ENCODE results near the gene LASP1. TPM values are rescaled to one million over a fixed set of nuclear protein-coding genes. Genes with fewer than 3 reads are reported as not detected.

The LASP1 gene
- total RNA-seq: 100 to 1,000 TPM; 268 to 276 TPM

- H3K4me3 Mint-ChIP-seq: peak within 1 kb of the TSS; percentile 99
Observed at GRCh38 chr17:38869526-38870258, at the start of gene LASP1. TSS of gene LASP1 (plus strand) at chr17:38870058. CDS start at chr17:38870190, 132 bp downstream.

GRCh38 chr17:38824899-38825761, 44.7 kb upstream of the LASP1 start, which contains the start of gene CWC25:
TSS of gene CWC25 (minus strand) at chr17:38825321. CDS start at chr17:38825183, 138 bp downstream.
- Mint-ChIP-seq H3K36me3 (ENCODE audit: low read depth) (peaks cover 28% of the 10 kb centered on the region), H3K9me3 (ENCODE audit: insufficient read depth) (no peaks in the 10 kb centered on the region), H3K4me3 (peak within 1 kb of the TSS; percentile 100), H3K27ac (peak within 1 kb of the TSS; percentile 97), H3K27me3 (ENCODE audit: low read depth) (no peaks in the 10 kb centered on the region), H3K4me1 (ENCODE audit: low read depth) (peaks cover 35% of the 10 kb centered on the region)
- CTCF ChIA-PET: interaction anchor here (0.7 to 1.3 kb wide), 5 partner anchors 28 to 349 kb away, joined by 3 to 5 read pairs (median 4); partner anchors contain the start of gene LASP1
- POLR2A ChIA-PET: interaction anchor here (0.6 to 3.0 kb wide), 12 partner anchors 13 to 328 kb away, joined by 3 to 45 read pairs (median 4); partner anchors contain the start of genes LASP1, MLLT6, PSMB3 and RPL23
- DNase-seq (peak; percentile 96), ATAC-seq (peak; percentile 82)

More at GRCh38 chr17:38869526-38870258, at the start of gene LASP1:
- Mint-ChIP-seq H3K9me3 (ENCODE audit: insufficient read depth) (no peaks in the 10 kb centered on the region), H3K4me1 (ENCODE audit: low read depth) (peaks cover 50% of the 10 kb centered on the region), H3K27ac (peak within 1 kb of the TSS; percentile 95), H3K27me3 (ENCODE audit: low read depth) (no peaks in the 10 kb centered on the region), H3K36me3 (ENCODE audit: low read depth) (peaks cover 37% of the 10 kb centered on the region)
- ATAC-seq (peak; percentile 71), DNase-seq (peak; percentile 92)
- POLR2A ChIA-PET: interaction anchor here (0.6 to 5.9 kb wide), 21 partner anchors 8 to 330 kb away, joined by 3 to 113 read pairs (median 4); partner anchors contain the start of genes CWC25, FBXO47, LASP1NB and RPL19
- CTCF ChIA-PET: interaction anchor here (0.5 to 8.3 kb wide), 18 partner anchors 11 to 375 kb away, joined by 3 to 82 read pairs (median 5); partner anchors contain the start of genes PLXDC1, PSMB3 and RPL23

GRCh38 chr17:38825762-38826247, 44.1 kb upstream of the LASP1 start:
- peak overlapping the region; percentile 100 for H3K4me3 Mint-ChIP-seq
- H3K9me3 Mint-ChIP-seq (ENCODE audit: insufficient read depth): no peaks in the 10 kb centered on the region
- peak overlapping the region; percentile 97 for H3K27ac Mint-ChIP-seq
- POLR2A ChIA-PET: interaction anchor here (0.7 to 3.0 kb wide), 10 partner anchors 14 to 121 kb away, joined by 3 to 45 read pairs (median 4); partner anchors contain the start of genes LASP1, MLLT6, PSMB3 and RPL23
- ATAC-seq: no peak
- peaks cover 21% of the 10 kb centered on the region for H3K36me3 Mint-ChIP-seq (ENCODE audit: low read depth)
- DNase-seq: no peak
- CTCF ChIA-PET: interaction anchor here (1.0 to 1.3 kb wide), 3 partner anchors 27 to 349 kb away, joined by 3 to 5 read pairs (median 4); partner anchors contain the start of gene LASP1
- peaks cover 34% of the 10 kb centered on the region for H3K4me1 Mint-ChIP-seq (ENCODE audit: low read depth)
- H3K27me3 Mint-ChIP-seq (ENCODE audit: low read depth): no peaks in the 10 kb centered on the region

- peaks cover 23% of the 10 kb centered on the region for H3K36me3 Mint-ChIP-seq (ENCODE audit: low read depth)
- H3K9me3 Mint-ChIP-seq (ENCODE audit: insufficient read depth): no peaks in the 10 kb centered on the region
- ChIA-PET POLR2A (interaction anchor here (1.6 kb wide), 1 partner anchor 10 kb away, joined by 6 read pairs; the partner anchor contains the start of gene RPL23), CTCF (no interaction called here)
- H3K27me3 Mint-ChIP-seq (ENCODE audit: low read depth): no peaks in the 10 kb centered on the region
- no peak for ATAC-seq
- H3K4me3 Mint-ChIP-seq: no peak overlapping the region
- H3K27ac Mint-ChIP-seq: no peak overlapping the region
- H3K4me1 Mint-ChIP-seq (ENCODE audit: low read depth): peaks cover 12% of the 10 kb centered on the region
- DNase-seq: no peak
Observed at GRCh38 chr17:38844261-38844757, 25.5 kb upstream of the LASP1 start.

- H3K4me3 Mint-ChIP-seq: no peak overlapping the region
- DNase-seq: no peak
- no peaks in the 10 kb centered on the region for H3K9me3 Mint-ChIP-seq (ENCODE audit: insufficient read depth)
- no peak for ATAC-seq
- ChIA-PET CTCF (no interaction called here), POLR2A (no interaction called here)
- peaks cover 35% of the 10 kb centered on the region for H3K4me1 Mint-ChIP-seq (ENCODE audit: low read depth)
- no peaks in the 10 kb centered on the region for H3K27me3 Mint-ChIP-seq (ENCODE audit: low read depth)
- peaks cover 62% of the 10 kb centered on the region for H3K36me3 Mint-ChIP-seq (ENCODE audit: low read depth)
- H3K27ac Mint-ChIP-seq: no peak overlapping the region
Observed at GRCh38 chr17:38848557-38848891, 21.3 kb upstream of the LASP1 start.

GRCh38 chr17:38848939-38849605, 20.8 kb upstream of the LASP1 start:
- no peaks in the 10 kb centered on the region for H3K27me3 Mint-ChIP-seq (ENCODE audit: low read depth)
- H3K36me3 Mint-ChIP-seq (ENCODE audit: low read depth): peaks cover 66% of the 10 kb centered on the region
- no peak for ATAC-seq
- ChIA-PET CTCF (no interaction called here), POLR2A (no interaction called here)
- no peak overlapping the region for H3K4me3 Mint-ChIP-seq
- no peak overlapping the region for H3K27ac Mint-ChIP-seq
- no peak for DNase-seq
- peaks cover 35% of the 10 kb centered on the region for H3K4me1 Mint-ChIP-seq (ENCODE audit: low read depth)
- H3K9me3 Mint-ChIP-seq (ENCODE audit: insufficient read depth): no peaks in the 10 kb centered on the region

- H3K27ac Mint-ChIP-seq: peak overlapping the region; percentile 62
- H3K9me3 Mint-ChIP-seq (ENCODE audit: insufficient read depth): no peaks in the 10 kb centered on the region
- peak overlapping the region; percentile 99 for H3K4me3 Mint-ChIP-seq
- H3K36me3 Mint-ChIP-seq (ENCODE audit: low read depth): peaks cover 66% of the 10 kb centered on the region
- CTCF ChIA-PET: no interaction called here
- no peaks in the 10 kb centered on the region for H3K27me3 Mint-ChIP-seq (ENCODE audit: low read depth)
- ATAC-seq (no peak), DNase-seq (no peak)
- H3K4me1 Mint-ChIP-seq (ENCODE audit: low read depth): peaks cover 40% of the 10 kb centered on the region
- POLR2A ChIA-PET: no interaction called here
Observed at GRCh38 chr17:38850374-38850773, 19.5 kb upstream of the LASP1 start.

- Mint-ChIP-seq H3K4me3 (peak overlapping the region; percentile 99), H3K4me1 (ENCODE audit: low read depth) (peaks cover 41% of the 10 kb centered on the region), H3K27me3 (ENCODE audit: low read depth) (no peaks in the 10 kb centered on the region), H3K27ac (peak overlapping the region; percentile 62), H3K36me3 (ENCODE audit: low read depth) (peaks cover 64% of the 10 kb centered on the region), H3K9me3 (ENCODE audit: insufficient read depth) (no peaks in the 10 kb centered on the region)
- POLR2A ChIA-PET: interaction anchor here (0.8 to 1.0 kb wide), 2 partner anchors 18 to 25 kb away, joined by 3 to 8 read pairs; partner anchors contain the start of gene LASP1
- no peak for DNase-seq
- no peak for ATAC-seq
- CTCF ChIA-PET: interaction anchor here (3.9 kb wide), 1 partner anchor 18 kb away, joined by 41 read pairs; the partner anchor contains the start of gene LASP1
Observed at GRCh38 chr17:38851434-38851833, 18.4 kb upstream of the LASP1 start.

GRCh38 chr17:38852771-38853291, 17.0 kb upstream of the LASP1 start:
- Mint-ChIP-seq H3K4me1 (ENCODE audit: low read depth) (peaks cover 41% of the 10 kb centered on the region), H3K36me3 (ENCODE audit: low read depth) (peaks cover 58% of the 10 kb centered on the region), H3K4me3 (peak overlapping the region; percentile 99), H3K27me3 (ENCODE audit: low read depth) (no peaks in the 10 kb centered on the region), H3K27ac (peak overlapping the region; percentile 99), H3K9me3 (ENCODE audit: insufficient read depth) (no peaks in the 10 kb centered on the region)
- ATAC-seq (peak; percentile 20), DNase-seq (no peak)
- CTCF ChIA-PET: interaction anchor here (0.9 to 3.9 kb wide), 5 partner anchors 16 to 312 kb away, joined by 3 to 41 read pairs (median 7); partner anchors contain the start of genes ARL5C, CWC25 and LASP1
- POLR2A ChIA-PET: interaction anchor here (0.8 to 3.1 kb wide), 11 partner anchors 10 to 301 kb away, joined by 3 to 113 read pairs (median 8); partner anchors contain the start of genes CWC25, LASP1 and PIP4K2B
